ENCODE results near the gene SIK3.

SIK3 gene

DNA sequence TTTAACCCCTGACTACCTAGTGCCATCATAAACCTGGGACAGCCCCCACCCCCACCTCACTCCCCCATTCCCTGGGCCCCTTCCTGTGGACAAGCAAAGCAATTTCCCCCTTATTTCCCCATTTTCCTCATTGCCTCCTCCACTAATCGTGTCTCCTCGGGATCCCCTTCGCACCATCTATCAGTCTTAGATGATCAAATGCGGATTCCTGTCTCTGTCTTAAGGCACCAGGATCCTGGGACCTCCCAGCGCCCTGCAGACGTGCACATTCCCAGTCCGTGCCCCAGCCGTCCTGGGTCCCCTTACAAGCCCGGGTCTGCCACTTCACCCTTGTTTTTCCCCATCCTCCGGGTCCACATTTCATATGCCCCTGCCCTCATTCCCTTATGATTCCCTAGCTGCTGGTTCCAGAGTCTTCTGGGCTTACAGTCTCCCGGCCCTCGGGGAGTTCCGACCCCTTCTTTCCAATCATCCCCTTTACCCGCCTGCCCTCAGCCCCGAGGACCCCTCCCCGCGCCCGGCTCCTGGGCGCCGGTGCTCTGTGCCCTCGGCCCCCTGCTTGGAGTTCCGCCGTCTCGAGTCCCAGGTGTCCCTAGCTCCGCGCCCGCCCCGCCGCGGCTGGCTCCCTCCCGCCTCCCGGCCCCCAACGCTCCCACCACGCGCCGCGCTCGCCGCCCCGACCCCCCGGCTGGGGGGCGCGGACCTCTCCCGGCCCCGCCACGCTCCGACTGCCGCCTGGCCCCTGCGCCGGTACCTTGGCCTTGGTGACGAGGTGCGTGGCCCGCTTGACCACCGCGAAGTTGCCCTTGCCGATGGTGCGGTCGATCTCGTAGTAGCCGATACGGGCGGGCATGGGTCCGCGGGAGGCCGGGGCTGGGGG is 599 bp downstream of the SIK3 start:
- no peaks in the 10 kb centered on the region for H3K27me3 ChIP-seq (ENCODE audit: insufficient read depth, poor library complexity, severe bottlenecking)
- peak overlapping the region; percentile 84 for H3K4me3 ChIP-seq (replicated peaks; ENCODE audit: insufficient read depth, low read length)
- H3K27ac ChIP-seq (replicated peaks), result peak overlapping the region; percentile 77
- TF ChIP-seq SPI1 (IDR thresholded peaks at IDR 0.05; ENCODE audit: borderline replicate concordance, low read depth), result no peak
- peak; percentile 43; the same call in 1 of the 2 replicates for TF ChIP-seq POLR2AphosphoS5 (IDR thresholded peaks at IDR 0.05; ENCODE audit: low read depth)
- peak; percentile 16 to 38 for DNase-seq (ENCODE audit: low read depth in 1 of 2, low spot score in 1 of 2)

DNA sequence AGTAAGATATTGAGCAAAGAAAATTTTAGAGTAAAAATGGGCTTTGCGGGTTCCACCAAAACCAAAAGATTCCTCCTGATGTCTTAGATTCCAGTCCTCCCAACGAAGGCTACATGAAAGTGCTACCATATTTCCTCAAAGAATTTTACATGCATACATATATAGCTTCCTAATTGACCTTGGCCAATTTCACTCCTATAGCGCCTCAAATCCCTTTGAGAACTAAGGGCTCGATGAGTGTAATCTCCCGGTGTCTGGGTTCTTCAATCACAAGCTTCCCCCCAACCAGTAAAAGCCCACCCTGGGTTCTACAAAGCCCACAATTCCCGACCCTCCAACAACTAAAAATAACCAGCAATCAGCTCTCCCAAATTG is 1.2 kb downstream of the SIK3 start:
- H3K4me3 ChIP-seq (replicated peaks; ENCODE audit: insufficient read depth, low read length), result peak overlapping the region; percentile 84
- no peak for DNase-seq (ENCODE audit: low read depth in 1 of 2, low spot score in 1 of 2)
- peak overlapping the region; percentile 77 for H3K27ac ChIP-seq (replicated peaks)
- no peaks in the 10 kb centered on the region for H3K27me3 ChIP-seq (ENCODE audit: insufficient read depth, poor library complexity, severe bottlenecking)
- TF ChIP-seq, protein P1, sequence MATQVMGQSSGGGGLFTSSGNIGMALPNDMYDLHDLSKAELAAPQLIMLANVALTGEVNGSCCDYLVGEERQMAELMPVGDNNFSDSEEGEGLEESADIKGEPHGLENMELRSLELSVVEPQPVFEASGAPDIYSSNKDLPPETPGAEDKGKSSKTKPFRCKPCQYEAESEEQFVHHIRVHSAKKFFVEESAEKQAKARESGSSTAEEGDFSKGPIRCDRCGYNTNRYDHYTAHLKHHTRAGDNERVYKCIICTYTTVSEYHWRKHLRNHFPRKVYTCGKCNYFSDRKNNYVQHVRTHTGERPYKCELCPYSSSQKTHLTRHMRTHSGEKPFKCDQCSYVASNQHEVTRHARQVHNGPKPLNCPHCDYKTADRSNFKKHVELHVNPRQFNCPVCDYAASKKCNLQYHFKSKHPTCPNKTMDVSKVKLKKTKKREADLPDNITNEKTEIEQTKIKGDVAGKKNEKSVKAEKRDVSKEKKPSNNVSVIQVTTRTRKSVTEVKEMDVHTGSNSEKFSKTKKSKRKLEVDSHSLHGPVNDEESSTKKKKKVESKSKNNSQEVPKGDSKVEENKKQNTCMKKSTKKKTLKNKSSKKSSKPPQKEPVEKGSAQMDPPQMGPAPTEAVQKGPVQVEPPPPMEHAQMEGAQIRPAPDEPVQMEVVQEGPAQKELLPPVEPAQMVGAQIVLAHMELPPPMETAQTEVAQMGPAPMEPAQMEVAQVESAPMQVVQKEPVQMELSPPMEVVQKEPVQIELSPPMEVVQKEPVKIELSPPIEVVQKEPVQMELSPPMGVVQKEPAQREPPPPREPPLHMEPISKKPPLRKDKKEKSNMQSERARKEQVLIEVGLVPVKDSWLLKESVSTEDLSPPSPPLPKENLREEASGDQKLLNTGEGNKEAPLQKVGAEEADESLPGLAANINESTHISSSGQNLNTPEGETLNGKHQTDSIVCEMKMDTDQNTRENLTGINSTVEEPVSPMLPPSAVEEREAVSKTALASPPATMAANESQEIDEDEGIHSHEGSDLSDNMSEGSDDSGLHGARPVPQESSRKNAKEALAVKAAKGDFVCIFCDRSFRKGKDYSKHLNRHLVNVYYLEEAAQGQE (IDR thresholded peaks at IDR 0.05; ENCODE audit: insufficient replicate concordance, low read depth), result no peak
- TF ChIP-seq, protein P2, sequence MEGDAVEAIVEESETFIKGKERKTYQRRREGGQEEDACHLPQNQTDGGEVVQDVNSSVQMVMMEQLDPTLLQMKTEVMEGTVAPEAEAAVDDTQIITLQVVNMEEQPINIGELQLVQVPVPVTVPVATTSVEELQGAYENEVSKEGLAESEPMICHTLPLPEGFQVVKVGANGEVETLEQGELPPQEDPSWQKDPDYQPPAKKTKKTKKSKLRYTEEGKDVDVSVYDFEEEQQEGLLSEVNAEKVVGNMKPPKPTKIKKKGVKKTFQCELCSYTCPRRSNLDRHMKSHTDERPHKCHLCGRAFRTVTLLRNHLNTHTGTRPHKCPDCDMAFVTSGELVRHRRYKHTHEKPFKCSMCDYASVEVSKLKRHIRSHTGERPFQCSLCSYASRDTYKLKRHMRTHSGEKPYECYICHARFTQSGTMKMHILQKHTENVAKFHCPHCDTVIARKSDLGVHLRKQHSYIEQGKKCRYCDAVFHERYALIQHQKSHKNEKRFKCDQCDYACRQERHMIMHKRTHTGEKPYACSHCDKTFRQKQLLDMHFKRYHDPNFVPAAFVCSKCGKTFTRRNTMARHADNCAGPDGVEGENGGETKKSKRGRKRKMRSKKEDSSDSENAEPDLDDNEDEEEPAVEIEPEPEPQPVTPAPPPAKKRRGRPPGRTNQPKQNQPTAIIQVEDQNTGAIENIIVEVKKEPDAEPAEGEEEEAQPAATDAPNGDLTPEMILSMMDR (IDR thresholded peaks at IDR 0.05; ENCODE audit: insufficient read depth, low read length), result no peak
- TF ChIP-seq GABPA (IDR thresholded peaks at IDR 0.05; ENCODE audit: low read depth) (no peak), POLR2AphosphoS5 (IDR thresholded peaks at IDR 0.05; ENCODE audit: low read depth) (no peak), SPI1 (IDR thresholded peaks at IDR 0.05; ENCODE audit: borderline replicate concordance, low read depth) (no peak)

DNA sequence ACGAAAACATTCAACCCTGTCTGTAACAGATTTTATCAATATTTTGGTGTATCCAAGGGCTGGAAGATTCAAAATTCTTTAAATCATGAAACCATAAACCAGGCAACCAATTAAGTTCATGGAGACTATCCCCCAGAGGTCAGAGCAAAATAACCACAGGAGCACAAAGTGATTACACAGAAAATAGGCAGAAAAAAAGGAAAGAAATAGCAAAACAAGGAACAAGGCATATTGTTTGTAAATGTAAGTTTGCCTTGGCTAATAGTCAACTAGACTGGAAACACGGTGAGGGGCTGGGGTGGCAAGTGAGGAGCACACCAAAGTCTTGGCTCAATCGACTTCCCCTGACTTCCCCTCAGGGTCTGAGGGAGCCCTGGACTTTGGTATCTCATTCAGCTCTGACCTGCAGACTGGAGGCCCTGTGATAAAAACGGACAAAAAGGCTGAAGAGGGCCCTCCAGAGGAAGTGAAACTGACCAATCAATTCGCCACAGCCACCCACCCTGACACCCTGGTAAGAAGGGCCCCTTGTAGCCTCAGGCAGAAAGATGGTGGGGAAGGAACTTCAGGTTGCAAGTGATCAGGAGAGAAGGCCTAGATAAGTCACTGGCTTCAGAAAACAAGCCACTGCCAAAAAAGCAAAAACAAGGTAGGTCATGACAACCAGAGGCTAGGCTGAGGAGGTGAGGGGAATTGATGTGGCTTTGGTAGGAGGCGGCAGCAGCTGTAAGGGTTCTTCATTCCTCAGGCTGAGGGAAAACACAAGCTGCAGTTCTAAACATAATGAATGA is 1.8 kb downstream of the SIK3 start:
- H3K4me3 ChIP-seq (replicated peaks; ENCODE audit: insufficient read depth, low read length), result peak overlapping the region; percentile 84
- no peak; the same call in 1 of the 2 replicates for TF ChIP-seq POLR2AphosphoS5 (IDR thresholded peaks at IDR 0.05; ENCODE audit: low read depth)
- TF ChIP-seq SPI1 (IDR thresholded peaks at IDR 0.05; ENCODE audit: borderline replicate concordance, low read depth), result peak; percentile 31; the same call in 1 of the 2 replicates
- H3K27me3 ChIP-seq (ENCODE audit: insufficient read depth, poor library complexity, severe bottlenecking), result no peaks in the 10 kb centered on the region
- peak overlapping the region; percentile 77 for H3K27ac ChIP-seq (replicated peaks)
- DNase-seq (ENCODE audit: low read depth in 1 of 2, low spot score in 1 of 2), result peak; percentile 33 to 56

DNA sequence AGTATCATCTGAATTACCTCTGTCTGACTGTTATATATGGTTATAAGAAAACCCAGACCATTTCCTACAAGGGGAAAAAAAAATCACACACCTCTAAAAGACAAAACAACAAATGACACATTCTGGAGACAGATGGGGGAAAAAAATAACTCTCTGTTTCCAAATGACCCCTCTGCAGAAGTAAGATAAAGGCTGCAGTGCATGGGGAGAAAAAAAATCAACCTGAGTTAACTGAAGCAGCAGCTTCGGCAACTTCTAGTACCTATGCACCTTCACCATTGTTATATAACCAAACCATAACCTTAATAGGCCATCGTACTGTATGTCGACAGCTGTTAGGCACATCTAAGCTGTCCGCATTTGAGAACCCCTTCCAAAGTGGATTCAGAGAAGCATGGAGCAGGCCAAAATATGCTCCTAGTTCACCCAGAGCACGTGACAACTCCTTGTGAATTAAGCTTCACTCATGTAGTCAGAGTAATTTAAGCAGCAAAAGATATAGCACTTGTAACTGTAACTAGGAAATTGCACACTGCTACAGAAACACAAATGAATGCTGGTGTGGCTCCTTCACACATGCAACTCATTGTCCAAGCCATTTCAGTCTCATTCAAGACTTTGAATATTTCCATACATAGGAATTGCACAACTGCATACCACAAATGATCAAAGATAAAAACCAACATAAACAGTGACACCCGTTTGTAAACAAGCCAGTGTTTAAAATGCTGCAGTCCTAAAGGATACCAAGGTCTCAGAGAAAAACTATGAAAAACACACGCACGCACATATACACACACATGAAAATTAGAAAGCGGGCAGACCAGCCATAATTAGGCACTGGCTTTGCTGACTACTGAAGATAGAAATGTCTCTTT is 2.7 kb downstream of the SIK3 start:
- DNase-seq (ENCODE audit: low read depth in 1 of 2, low spot score in 1 of 2), result no peak
- H3K27me3 ChIP-seq (ENCODE audit: insufficient read depth, poor library complexity, severe bottlenecking), result no peaks in the 10 kb centered on the region
- H3K4me3 ChIP-seq (replicated peaks; ENCODE audit: insufficient read depth, low read length), result peak overlapping the region; percentile 11
- TF ChIP-seq SPI1 (IDR thresholded peaks at IDR 0.05; ENCODE audit: borderline replicate concordance, low read depth) (no peak), GABPA (IDR thresholded peaks at IDR 0.05; ENCODE audit: low read depth) (no peak), POLR2AphosphoS5 (IDR thresholded peaks at IDR 0.05; ENCODE audit: low read depth) (no peak)
- TF ChIP-seq, protein P1 (IDR thresholded peaks at IDR 0.05; ENCODE audit: insufficient replicate concordance, low read depth), result no peak
- TF ChIP-seq, protein P2 (IDR thresholded peaks at IDR 0.05; ENCODE audit: insufficient read depth, low read length), result no peak
- peak overlapping the region; percentile 77 for H3K27ac ChIP-seq (replicated peaks)

Measured in HL-60 (cell line).